ENCODE data around the gene SLX4IP.

SLX4IP gene

DNA sequence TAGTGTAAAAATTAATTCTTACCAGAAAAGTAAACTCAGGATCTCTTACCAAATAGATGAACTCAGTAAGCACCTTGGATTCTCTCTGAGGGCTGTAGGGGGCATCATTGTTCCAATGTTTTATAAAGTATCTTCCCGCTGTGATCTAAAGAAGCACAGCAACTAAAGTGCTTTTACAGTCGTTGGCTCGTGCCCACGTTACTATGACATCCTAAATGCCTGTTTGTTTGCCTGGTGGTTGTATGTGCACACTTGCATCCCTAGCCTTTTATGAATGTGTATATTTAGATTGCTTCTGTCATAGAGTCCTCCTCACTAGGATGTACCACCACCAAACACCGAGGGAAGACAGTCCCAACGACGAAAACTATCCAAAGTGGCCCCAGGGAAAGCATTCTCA, 34.5 kb downstream of the SLX4IP start:
- no peaks in the 10 kb centered on the region for H3K36me3 ChIP-seq (ENCODE audit: control insufficient read depth, insufficient read depth, low read length)
- no peaks in the 10 kb centered on the region for H3K9me3 ChIP-seq (ENCODE audit: control insufficient read depth, insufficient read depth, low read length)
- H3K4me3 ChIP-seq (ENCODE audit: low read depth, low read length): no peak overlapping the region
- no peaks in the 10 kb centered on the region for H3K27me3 ChIP-seq (ENCODE audit: control insufficient read depth, insufficient read depth, low read length)
- H3K9ac ChIP-seq (ENCODE audit: low read depth, low read length): no peak overlapping the region
- H3K4me1 ChIP-seq (ENCODE audit: control insufficient read depth, insufficient read depth, low read length): peaks cover 41% of the 10 kb centered on the region

DNA sequence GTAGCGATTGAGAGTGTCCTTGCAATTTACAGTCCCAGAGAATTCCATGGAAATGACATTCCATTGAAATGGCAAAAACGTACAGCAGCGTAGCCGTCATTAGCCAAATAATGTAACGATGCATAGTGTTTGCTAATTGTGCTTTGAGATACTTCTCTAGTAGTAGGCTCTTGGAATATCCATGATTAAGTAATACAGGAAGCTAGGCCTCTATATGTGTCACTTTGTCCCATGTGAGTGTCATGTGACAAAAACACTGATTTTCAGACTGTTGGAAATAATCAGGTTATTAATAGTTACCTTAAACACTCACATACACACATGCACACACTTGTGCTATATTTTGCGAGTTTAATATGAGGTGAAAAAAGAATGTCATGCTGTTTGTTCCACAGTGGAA, 35.2 kb downstream of the SLX4IP start:
- Histone ChIP-seq H3K4me1 (ENCODE audit: control insufficient read depth, insufficient read depth, low read length) (peaks cover 34% of the 10 kb centered on the region), H3K9me3 (ENCODE audit: control insufficient read depth, insufficient read depth, low read length) (no peaks in the 10 kb centered on the region)

DNA sequence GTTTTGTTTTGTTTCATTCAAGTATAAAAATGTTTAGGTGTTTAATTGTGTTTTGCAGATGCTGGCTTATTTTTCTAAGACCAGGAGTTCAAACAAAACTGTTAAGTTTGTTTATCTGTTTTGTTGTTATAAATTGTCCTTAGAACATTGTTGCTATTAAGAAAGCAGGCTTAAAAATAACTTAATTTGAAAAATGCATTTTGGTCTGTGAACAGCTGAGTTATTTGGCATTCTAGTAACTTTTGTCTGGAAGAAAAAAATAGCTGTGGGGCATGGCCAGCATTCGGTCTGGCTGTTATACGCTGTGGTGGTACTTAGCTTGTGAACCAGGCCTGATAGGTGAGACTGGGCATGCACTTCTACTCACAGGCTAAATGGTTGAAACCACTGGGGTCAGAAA, 37.8 kb downstream of the SLX4IP start:
- H3K9me3 ChIP-seq (ENCODE audit: control insufficient read depth, insufficient read depth, low read length): no peaks in the 10 kb centered on the region
- peaks cover 16% of the 10 kb centered on the region for H3K4me1 ChIP-seq (ENCODE audit: control insufficient read depth, insufficient read depth, low read length)
- no peak overlapping the region for H3K4me3 ChIP-seq (ENCODE audit: low read depth, low read length)
- H3K27me3 ChIP-seq (ENCODE audit: control insufficient read depth, insufficient read depth, low read length): no peaks in the 10 kb centered on the region
- no peaks in the 10 kb centered on the region for H3K36me3 ChIP-seq (ENCODE audit: control insufficient read depth, insufficient read depth, low read length)
- H3K9ac ChIP-seq (ENCODE audit: low read depth, low read length): no peak overlapping the region

More for the DNA sequence above, 35.2 kb downstream of the SLX4IP start:
- no peak overlapping the region for H3K9ac ChIP-seq (ENCODE audit: low read depth, low read length)
- H3K4me3 ChIP-seq (ENCODE audit: low read depth, low read length): no peak overlapping the region
- H3K27me3 ChIP-seq (ENCODE audit: control insufficient read depth, insufficient read depth, low read length): no peaks in the 10 kb centered on the region
- no peaks in the 10 kb centered on the region for H3K36me3 ChIP-seq (ENCODE audit: control insufficient read depth, insufficient read depth, low read length)

DNA sequence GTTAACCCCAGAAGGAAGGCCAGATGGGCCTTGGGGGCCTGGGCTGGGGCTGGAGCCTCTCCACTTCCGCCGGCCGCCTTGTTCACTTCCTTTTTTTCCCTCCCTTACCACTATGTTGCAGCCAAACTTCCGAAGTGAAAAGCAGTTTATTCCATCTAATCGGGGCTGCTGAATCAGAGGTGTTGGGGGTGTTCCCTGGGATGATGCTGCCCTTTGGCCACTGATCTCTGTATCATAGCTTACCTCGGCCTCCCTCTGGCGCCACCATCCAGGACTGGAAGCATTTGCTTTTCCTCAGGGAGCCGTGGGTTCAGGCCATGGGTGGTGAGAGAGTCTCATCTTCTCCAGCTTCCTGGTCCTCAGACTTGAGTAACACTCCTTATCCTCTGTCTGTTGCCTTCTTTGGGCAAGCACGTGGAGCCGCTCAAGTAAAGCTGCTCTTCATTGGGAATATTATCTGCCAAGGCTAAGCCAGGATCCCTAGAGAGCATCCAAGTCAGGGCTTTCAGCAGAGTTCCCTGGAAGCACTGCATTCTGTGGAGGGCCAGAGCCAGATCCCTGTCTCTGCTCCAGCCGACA, 39.6 kb downstream of the SLX4IP start:
- Histone ChIP-seq H3K27me3 (ENCODE audit: control insufficient read depth, insufficient read depth, low read length) (no peaks in the 10 kb centered on the region), H3K36me3 (ENCODE audit: control insufficient read depth, insufficient read depth, low read length) (no peaks in the 10 kb centered on the region), H3K4me1 (ENCODE audit: control insufficient read depth, insufficient read depth, low read length) (peaks cover 5% of the 10 kb centered on the region), H3K9ac (ENCODE audit: low read depth, low read length) (no peak overlapping the region), H3K4me3 (ENCODE audit: low read depth, low read length) (no peak overlapping the region), H3K9me3 (ENCODE audit: control insufficient read depth, insufficient read depth, low read length) (no peaks in the 10 kb centered on the region)

DNA sequence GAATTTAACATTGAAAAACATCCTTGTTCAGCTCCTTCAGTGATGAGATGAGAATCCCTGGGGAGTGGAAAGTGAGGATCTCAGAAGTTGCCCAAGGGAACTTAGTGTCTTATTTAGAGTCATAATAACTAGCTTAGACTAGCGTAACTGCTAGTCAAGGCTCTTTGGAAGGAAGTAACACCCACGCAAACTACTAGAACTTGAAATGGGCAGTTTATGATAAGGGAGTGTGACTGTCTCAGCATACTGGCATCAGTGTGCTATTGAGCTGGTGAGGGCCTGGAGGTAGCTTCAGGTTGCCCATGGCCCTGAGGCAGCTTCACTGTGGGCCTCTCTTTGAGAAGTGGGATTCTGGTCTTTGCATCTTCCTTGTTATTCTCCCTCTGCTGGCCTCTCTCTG, 40.1 kb downstream of the SLX4IP start:
- Histone ChIP-seq H3K27me3 (ENCODE audit: control insufficient read depth, insufficient read depth, low read length) (no peaks in the 10 kb centered on the region), H3K9ac (ENCODE audit: low read depth, low read length) (no peak overlapping the region), H3K4me3 (ENCODE audit: low read depth, low read length) (no peak overlapping the region), H3K9me3 (ENCODE audit: control insufficient read depth, insufficient read depth, low read length) (no peaks in the 10 kb centered on the region), H3K4me1 (ENCODE audit: control insufficient read depth, insufficient read depth, low read length) (no peaks in the 10 kb centered on the region), H3K36me3 (ENCODE audit: control insufficient read depth, insufficient read depth, low read length) (no peaks in the 10 kb centered on the region)

DNA sequence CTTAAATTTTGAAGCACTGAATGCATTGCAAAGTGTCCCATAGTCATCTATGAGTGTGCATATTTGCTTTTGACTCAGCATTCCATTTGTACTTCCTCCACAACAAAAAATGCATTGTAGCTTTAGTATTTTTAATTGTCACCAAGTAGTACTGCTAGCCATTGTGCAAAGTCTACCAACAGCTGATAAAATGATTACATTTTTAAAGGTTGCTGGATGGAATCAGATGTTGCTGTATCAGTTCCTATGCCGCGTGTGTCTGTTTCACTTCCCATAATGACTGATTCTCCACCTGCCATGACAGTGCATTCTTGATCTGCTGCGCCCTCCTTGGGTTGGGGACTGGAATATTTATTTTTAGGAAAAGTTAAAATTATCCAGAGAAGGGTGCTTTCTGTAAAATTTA, 41.2 kb downstream of the SLX4IP start:
- Histone ChIP-seq H3K36me3 (ENCODE audit: control insufficient read depth, insufficient read depth, low read length) (no peaks in the 10 kb centered on the region), H3K4me3 (ENCODE audit: low read depth, low read length) (no peak overlapping the region), H3K4me1 (ENCODE audit: control insufficient read depth, insufficient read depth, low read length) (no peaks in the 10 kb centered on the region), H3K9ac (ENCODE audit: low read depth, low read length) (no peak overlapping the region), H3K27me3 (ENCODE audit: control insufficient read depth, insufficient read depth, low read length) (no peaks in the 10 kb centered on the region), H3K9me3 (ENCODE audit: control insufficient read depth, insufficient read depth, low read length) (no peaks in the 10 kb centered on the region)

DNA sequence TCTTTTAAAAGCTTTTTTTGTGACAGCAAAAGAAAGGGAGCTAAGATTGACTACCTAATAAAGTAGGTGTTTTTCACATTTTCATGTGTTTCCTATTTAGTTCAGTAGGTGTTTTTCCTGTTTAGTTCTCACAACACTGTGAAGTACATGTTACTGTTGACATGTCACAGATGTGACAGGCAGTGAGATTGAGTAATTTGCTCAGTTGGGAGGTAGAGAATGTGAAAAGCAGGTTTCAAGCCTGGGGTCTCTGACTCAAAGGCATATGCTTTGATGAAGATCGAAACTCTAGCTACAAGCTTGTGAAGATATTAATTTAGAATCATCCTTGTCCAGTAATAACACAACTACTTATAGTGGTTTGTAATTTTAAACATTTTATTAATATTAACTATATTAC, 43.1 kb downstream of the SLX4IP start:
- no peak overlapping the region for H3K4me3 ChIP-seq (ENCODE audit: low read depth, low read length)
- H3K36me3 ChIP-seq (ENCODE audit: control insufficient read depth, insufficient read depth, low read length): no peaks in the 10 kb centered on the region
- H3K4me1 ChIP-seq (ENCODE audit: control insufficient read depth, insufficient read depth, low read length): no peaks in the 10 kb centered on the region
- no peaks in the 10 kb centered on the region for H3K27me3 ChIP-seq (ENCODE audit: control insufficient read depth, insufficient read depth, low read length)
- H3K9me3 ChIP-seq (ENCODE audit: control insufficient read depth, insufficient read depth, low read length): no peaks in the 10 kb centered on the region
- no peak overlapping the region for H3K9ac ChIP-seq (ENCODE audit: low read depth, low read length)

DNA sequence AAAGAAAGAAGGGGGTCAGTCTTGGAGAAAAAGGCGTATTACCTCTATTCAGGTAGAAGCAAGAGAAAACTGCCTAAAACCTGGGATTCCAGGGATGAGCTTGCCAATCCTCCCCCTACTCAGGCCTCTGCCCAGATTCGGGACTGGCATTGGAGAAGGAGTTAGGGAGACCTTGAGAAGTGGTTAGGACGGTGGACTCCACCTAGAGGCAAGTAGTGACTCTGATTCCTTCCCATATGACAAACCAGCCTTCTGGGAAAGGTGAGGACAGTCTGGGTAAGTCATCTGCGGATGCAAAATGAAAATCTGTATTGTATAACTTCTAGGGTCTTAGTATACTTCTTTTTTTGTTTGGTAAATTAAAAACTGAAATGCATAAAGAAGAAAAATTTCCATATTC, 43.8 kb downstream of the SLX4IP start:
- no peak overlapping the region for H3K4me3 ChIP-seq (ENCODE audit: low read depth, low read length)

DNA sequence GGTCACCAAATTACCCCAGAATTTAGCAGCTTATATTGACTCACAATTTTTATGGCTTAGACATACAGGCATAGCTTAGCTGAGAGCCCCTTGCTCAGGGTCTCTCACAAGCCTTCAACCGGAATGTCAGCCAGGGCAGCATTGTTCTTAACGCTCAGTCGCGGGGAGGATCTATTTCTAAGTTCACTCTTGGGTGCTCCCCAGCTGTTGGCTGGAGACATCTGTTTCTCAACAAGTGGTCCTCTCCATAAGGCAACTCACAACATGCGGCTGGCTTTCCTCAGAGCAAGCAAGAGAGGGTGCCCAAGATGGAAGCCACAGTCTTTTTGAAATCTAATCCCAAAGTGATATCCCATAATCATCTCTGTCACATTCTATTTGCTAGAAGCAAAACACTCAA, 46.6 kb downstream of the SLX4IP start:
- H3K4me3 ChIP-seq (ENCODE audit: low read depth, low read length): no peak overlapping the region
- H3K9ac ChIP-seq (ENCODE audit: low read depth, low read length): no peak overlapping the region
- no peaks in the 10 kb centered on the region for H3K9me3 ChIP-seq (ENCODE audit: control insufficient read depth, insufficient read depth, low read length)
- no peaks in the 10 kb centered on the region for H3K27me3 ChIP-seq (ENCODE audit: control insufficient read depth, insufficient read depth, low read length)
- no peaks in the 10 kb centered on the region for H3K4me1 ChIP-seq (ENCODE audit: control insufficient read depth, insufficient read depth, low read length)
- H3K36me3 ChIP-seq (ENCODE audit: control insufficient read depth, insufficient read depth, low read length): no peaks in the 10 kb centered on the region

More for the DNA sequence above, 43.8 kb downstream of the SLX4IP start:
- H3K9ac ChIP-seq (ENCODE audit: low read depth, low read length): no peak overlapping the region
- no peaks in the 10 kb centered on the region for H3K27me3 ChIP-seq (ENCODE audit: control insufficient read depth, insufficient read depth, low read length)
- H3K9me3 ChIP-seq (ENCODE audit: control insufficient read depth, insufficient read depth, low read length): no peaks in the 10 kb centered on the region
- H3K36me3 ChIP-seq (ENCODE audit: control insufficient read depth, insufficient read depth, low read length): no peaks in the 10 kb centered on the region
- H3K4me1 ChIP-seq (ENCODE audit: control insufficient read depth, insufficient read depth, low read length): no peaks in the 10 kb centered on the region

DNA sequence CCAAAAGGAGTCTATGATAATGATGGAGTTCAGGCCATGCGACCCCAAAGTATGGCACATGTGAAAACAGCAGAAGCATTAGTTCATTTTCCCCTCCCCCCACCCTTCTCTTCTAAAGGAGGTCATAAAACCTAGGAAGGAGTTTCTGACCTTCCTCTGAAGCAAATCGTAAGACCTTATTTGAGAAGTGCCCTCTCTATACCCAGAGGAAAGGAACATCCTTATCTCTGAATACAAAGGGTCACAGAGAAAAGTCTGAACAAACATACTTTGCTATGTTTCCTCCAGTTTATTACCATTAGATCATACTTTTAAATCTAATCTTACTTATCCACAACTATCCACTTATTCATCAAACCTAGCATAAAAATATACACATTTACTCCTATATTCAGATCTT, 48.6 kb downstream of the SLX4IP start:
- Histone ChIP-seq H3K9ac (ENCODE audit: low read depth, low read length) (no peak overlapping the region), H3K4me1 (ENCODE audit: control insufficient read depth, insufficient read depth, low read length) (peaks cover 6% of the 10 kb centered on the region), H3K36me3 (ENCODE audit: control insufficient read depth, insufficient read depth, low read length) (no peaks in the 10 kb centered on the region), H3K9me3 (ENCODE audit: control insufficient read depth, insufficient read depth, low read length) (no peaks in the 10 kb centered on the region), H3K4me3 (ENCODE audit: low read depth, low read length) (no peak overlapping the region), H3K27me3 (ENCODE audit: control insufficient read depth, insufficient read depth, low read length) (no peaks in the 10 kb centered on the region)

DNA sequence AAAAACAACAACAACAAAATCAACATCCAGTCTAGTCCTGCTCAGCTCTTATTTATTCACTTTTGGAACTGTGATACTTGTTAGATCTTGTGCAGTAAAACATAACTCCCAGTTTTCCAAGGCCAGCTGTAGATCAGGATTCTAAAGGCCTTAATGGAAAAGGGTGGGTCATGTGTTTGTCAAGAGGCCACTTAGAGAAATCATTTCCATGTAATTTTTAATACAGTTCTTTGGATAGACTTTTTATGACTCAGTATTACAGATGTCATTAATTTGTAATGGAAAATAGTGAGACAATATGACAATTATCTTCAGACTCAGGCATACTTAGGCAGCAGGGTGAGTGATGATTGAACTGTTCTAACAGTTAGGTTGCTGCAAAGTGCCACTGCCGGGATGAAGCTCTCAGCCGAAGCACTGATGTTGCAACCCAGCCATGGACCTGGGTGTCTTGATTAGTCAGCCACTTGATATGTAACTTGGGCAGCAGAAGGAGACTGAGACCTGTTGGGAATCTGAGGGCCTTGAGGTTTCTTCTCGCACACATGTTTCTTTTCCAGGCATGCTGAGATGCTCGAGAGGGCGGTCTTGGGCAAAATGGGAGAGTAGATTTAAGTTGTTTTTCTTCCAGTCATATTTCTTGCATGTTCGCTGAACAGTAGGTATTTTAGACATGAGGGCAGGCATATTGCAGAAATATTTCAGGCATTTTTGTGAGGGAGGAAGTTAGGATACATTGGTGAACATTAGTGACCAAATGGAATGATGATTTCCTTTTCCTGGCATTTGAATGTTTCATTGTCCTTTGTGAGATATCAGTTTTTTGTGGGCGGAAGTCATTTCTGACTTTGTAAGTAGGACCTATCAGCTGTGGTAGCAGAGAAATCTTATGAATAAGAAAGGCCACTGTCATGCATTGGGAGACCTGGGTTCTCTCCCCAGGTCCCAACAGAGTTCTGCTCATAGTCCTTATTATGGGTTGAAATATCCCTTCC, 52.3 kb downstream of the SLX4IP start:
- H3K9me3 ChIP-seq (ENCODE audit: control insufficient read depth, insufficient read depth, low read length): no peaks in the 10 kb centered on the region

DNA sequence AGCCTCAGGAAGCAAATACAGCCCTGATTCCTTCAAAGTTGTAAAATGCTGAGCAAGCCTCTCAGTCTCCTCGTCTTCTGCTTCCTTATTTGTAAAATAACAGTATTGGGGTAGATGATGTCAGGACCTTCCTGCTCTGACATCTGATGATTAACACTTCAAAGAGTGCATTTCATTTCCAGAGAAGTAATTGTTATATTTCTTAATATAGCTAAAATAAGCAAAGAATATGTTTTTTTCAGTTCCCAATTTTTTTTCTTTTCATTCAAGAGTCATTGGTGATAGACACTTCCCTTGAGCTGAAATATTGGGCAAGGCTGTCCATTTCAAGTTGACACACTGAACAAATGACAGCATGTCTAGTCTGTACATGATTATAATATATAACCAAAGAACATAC, 53.4 kb downstream of the SLX4IP start:
- Histone ChIP-seq H3K9ac (ENCODE audit: low read depth, low read length) (no peak overlapping the region), H3K36me3 (ENCODE audit: control insufficient read depth, insufficient read depth, low read length) (no peaks in the 10 kb centered on the region), H3K9me3 (ENCODE audit: control insufficient read depth, insufficient read depth, low read length) (no peaks in the 10 kb centered on the region), H3K4me3 (ENCODE audit: low read depth, low read length) (no peak overlapping the region), H3K27me3 (ENCODE audit: control insufficient read depth, insufficient read depth, low read length) (no peaks in the 10 kb centered on the region), H3K4me1 (ENCODE audit: control insufficient read depth, insufficient read depth, low read length) (peaks cover 26% of the 10 kb centered on the region)

More for the DNA sequence above, 52.3 kb downstream of the SLX4IP start:
- no peaks in the 10 kb centered on the region for H3K36me3 ChIP-seq (ENCODE audit: control insufficient read depth, insufficient read depth, low read length)
- H3K4me3 ChIP-seq (ENCODE audit: low read depth, low read length): no peak overlapping the region
- no peak overlapping the region for H3K9ac ChIP-seq (ENCODE audit: low read depth, low read length)
- H3K27me3 ChIP-seq (ENCODE audit: control insufficient read depth, insufficient read depth, low read length): no peaks in the 10 kb centered on the region
- H3K4me1 ChIP-seq (ENCODE audit: control insufficient read depth, insufficient read depth, low read length): peaks cover 26% of the 10 kb centered on the region
